HG03060 (cell line): Measurements from ENCODE around the gene OR6K6.

Source experiments
- ATAC-seq: cut with Tn5 transposase; IDR thresholded peaks from one replicate; pipeline ENCODE4 v1.9.1; 2021; ENCODE audit warnings: low read depth, moderate number of reproducible peaks; ENCODE audit not compliant: unreplicated experiment

The OR6K6 gene

GRCh38 chr1:158799689-158800088 lies 45.2 kb downstream of the OR6K6 start:
- ATAC-seq, result no peak

DNA sequence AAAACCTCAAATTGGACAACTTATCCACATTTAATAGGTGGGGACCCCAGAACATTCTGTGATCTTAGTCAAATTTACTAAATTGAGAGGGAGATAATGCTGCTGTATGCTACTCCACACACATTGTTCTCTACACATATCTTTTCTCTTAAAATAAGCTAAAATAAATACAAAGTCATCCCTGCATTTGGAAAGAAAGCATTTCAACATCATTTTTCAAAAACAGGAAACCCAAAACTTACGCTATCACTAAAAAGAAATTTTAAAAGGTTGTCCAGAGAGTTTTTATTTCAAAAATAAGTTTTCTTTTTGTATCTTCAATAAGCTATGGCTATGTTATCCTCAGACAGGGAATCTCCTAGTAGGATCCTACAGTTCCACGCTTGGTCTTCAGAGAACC lies 46.0 kb downstream of the OR6K6 start:
- no peak for ATAC-seq

GRCh38 chr1:158801396-158801795 lies 46.9 kb downstream of the OR6K6 start:
- ATAC-seq, result no peak

GRCh38 chr1:158803678-158804077 lies 49.2 kb downstream of the OR6K6 start:
- ATAC-seq, result no peak
